GM21576 (cell line): ENCODE measurements around the gene COL18A1.

Experiments used
- ATAC-seq: cut with Tn5 transposase; IDR thresholded peaks from one replicate; pipeline ENCODE4 v1.9.1; 2021; ENCODE audit warnings: mild to moderate bottlenecking, moderate library complexity; ENCODE audit not compliant: unreplicated experiment

COL18A1 gene

GRCh38 chr21:45452696-45453307, 47.8 kb downstream of the COL18A1 start:
- ATAC-seq = no peak

DNA sequence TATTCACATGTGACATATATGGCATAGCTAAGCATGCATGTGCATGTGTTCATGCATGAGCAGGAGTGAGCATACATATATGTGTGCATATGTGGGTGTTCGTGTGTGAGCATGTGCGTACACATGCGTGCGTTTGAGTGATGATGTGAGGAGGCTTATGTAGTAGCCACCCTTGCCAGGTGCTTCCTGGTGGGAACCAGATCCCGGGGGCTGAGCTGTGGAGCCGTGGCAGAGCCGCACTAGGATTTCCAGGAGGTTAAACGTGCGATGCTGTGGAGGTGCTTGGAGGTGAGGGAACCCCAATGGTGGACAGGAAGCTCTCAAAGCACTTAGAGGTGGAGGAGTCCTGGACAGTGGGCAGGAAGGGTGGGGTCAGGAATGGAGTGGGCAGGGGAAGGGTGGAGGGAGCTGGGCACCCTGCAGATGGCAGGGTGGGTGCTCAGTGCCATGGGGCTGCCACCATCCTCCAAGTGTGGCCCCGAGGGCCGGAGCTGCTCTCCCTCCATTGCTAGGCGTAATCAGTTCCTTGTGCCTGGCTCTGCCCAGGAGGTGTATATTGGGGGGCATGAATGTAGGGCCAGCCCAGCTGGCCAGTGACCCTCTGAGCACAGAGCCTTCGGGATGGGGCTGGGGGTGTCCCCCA, 48.5 kb downstream of the COL18A1 start:
- ATAC-seq = no peak

DNA sequence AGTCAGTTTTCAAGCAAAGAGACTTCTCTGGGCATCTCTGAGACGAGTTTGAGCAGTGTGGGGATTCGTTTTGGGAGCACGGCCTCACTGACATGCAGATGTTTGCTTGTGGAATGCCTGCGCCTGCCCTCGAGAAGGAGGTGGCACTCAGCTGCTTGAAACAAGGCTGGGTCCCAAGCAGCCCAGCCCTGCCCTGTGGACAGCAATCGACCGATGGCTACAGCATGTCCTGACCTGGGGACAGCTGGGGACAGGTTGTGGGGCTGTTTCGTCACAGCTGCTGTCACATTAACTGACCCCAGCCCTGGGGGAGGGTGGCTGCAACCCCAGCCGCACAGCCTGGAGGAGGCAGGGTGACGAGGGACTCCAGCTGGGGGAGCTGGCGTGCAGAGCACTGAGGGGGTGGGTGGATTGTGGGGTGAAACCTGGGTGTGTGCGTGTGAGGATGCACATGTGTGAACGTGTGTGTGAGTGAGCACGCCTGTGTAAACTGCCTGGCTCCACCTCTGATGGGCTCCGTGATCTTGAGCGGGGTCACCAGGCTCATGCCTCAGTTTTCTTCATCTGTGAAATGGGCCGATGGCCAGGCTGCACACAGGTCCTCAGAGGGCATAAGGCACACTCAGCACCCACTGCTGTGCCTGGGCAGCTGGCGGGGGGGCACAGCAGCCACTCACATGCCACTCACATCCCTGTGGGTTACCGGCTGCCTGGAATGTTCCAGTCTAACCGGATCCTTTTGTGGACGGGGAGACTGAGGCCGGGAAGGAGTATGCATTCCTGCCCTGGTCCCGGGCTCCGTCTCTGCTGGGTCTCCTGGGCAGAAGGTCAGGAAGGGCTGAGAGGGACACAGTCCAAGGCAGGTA, 49.3 kb downstream of the COL18A1 start:
- no peak for ATAC-seq

- no peak for ATAC-seq
These were observed 50.1 kb downstream of the COL18A1 start for GRCh38 chr21:45454926-45455673.

GRCh38 chr21:45455674-45456583, 51.0 kb downstream of the COL18A1 start:
- ATAC-seq = no peak

DNA sequence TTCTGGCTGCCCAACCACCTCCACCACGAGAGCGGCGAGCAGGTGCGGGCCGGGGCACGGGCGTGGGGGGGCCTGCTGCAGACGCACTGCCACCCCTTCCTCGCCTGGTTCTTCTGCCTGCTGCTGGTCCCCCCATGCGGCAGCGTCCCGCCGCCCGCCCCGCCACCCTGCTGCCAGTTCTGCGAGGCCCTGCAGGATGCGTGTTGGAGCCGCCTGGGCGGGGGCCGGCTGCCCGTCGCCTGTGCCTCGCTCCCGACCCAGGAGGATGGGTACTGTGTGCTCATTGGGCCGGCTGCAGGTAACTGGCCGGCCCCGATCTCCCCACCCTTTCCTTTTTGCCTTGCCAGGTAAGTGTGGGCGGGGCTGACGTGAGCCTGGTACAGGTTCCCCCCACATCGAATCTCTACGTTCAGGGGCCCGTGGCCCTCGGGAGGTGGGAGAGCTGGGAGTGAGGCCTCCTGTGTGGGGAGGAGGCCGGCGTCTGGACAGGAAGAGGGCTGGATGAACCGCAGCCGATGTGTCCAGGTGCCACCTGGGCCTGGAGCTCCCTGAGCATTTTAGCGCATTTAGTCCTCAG, 51.7 kb downstream of the COL18A1 start:
- no peak for ATAC-seq

- ATAC-seq = no peak
These were observed 52.3 kb downstream of the COL18A1 start for GRCh38 chr21:45457161-45457831.

DNA sequence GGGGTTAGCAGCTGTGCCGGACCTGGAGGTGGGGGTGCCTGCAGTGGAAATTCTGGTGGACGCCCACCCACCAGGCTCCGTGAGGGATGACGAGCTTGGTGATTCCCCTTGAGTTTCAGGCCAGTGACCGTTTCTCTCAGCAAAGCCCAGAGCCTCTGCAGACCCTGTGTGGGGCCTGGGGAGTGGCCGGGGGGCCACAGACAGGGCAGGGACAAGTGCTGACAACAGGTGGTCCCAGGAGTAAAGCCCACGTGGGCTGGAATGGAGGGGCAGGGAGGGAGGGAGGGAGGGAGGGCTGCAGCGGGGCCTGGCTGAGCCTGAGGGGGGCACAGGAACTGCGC, 52.8 kb downstream of the COL18A1 start:
- no peak for ATAC-seq

DNA sequence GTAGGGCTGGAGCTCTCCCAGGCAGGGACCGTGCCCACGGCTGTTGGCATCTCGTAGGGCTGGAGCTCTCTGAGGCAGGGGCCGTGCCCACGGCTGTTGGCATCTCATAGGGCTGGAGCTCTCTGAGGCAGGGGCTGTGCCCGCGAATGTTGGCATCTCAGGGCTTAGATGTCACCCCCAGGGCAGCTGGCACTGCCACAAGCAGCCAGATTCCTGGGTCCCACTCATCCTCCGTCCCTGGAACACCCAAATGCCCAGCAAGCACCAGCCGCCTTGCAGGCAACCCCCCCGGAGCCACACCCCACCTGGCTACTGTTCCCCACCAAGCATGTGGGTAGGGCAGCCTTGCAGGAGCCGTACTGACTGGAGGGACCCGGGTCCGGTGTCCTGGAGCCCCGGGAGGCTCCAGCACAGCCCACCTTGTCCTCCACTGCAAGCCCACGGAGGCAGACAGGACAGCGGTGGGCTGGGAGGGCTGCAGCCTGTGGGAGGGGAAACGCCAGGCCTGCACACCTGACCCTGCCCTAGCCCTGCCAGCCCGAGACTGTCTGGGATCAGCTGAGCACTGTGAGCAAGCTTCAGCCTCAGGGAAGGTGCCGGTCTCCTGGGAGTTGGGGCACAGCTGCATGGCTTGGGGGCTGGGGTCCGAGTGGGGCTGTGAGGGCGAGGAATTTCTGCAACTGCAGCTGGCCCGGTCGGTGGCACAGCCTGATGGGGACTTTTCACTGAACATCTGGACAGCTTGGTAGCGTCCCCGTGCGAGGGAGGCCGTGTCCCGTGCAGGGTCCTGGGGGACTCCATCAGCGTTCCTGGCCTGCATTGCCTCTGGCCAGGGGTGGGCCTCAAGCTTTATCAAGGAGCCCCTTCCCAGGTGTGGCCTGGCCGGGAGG, 53.6 kb downstream of the COL18A1 start:
- ATAC-seq = no peak

DNA sequence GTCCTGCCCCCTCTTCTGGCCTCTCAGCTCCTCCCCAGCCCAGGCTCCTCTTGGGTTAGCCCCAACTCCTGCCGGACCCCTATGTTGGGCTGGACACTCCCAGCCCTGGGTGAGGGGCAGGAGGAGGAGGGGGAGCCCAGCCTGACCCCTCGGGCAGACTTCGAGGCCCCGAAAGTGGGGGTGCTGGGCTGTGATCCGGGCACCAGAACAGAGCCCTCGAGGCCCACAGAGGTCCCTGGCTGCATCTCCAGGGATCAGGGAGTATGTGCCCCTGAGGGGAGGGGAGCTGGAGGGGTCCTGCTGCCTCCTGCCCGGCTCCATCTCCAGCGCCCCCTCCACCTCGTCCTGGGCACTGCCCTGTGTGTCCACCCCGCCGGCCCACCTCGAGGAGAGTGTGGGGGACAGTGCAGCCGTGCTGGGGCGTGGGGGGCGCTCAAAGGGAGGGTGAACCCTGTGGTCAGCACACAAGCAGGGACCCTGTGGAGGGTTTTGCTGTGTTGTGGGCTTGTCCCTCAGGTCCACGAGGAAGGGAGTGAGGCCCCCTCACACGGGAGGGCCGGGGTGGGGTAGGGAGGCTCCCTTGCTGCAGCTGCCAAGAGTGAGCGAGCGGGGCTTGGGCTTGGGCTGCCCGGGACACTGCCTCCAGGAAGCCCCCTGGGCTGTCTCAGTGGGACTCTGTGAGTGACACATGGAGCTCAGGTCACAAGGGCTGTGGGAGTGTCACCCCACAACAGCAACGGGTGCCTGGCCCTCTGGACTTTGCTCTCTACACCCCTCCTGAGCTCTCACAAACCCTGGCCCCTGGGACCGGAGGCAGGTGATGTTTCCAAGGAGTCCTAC, 54.4 kb downstream of the COL18A1 start:
- no peak for ATAC-seq

DNA sequence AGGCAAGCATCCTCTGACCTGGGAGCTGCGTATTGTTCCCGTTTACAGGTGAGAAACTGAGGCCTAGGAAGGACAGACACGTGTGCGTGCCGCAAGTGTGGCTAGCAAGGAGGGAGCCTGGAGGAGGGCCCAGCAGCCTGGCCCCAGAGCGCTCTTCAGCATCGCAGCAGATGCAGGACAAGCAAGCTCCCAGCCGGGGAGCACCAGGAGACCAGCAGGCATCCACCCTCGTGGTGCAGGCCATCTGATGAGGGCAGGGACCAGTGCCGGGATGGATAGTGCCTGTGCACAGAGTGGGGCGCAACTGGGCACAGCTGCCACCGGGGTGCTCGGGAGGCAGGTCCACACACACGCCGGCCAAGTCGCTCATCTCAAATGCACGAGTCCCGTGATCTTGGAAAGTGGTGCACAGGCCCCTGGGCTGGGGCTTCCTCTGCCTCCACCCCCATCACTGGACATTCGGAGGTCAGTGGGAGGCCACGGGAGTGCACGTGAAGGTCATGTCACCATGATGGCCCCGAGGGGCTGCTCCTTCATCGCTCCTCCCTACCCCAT, 55.1 kb downstream of the COL18A1 start:
- no peak for ATAC-seq

GRCh38 chr21:45460611-45461368, 55.8 kb downstream of the COL18A1 start:
- ATAC-seq = no peak

- ATAC-seq = no peak
These were observed 56.4 kb downstream of the COL18A1 start for GRCh38 chr21:45461369-45461750.

DNA sequence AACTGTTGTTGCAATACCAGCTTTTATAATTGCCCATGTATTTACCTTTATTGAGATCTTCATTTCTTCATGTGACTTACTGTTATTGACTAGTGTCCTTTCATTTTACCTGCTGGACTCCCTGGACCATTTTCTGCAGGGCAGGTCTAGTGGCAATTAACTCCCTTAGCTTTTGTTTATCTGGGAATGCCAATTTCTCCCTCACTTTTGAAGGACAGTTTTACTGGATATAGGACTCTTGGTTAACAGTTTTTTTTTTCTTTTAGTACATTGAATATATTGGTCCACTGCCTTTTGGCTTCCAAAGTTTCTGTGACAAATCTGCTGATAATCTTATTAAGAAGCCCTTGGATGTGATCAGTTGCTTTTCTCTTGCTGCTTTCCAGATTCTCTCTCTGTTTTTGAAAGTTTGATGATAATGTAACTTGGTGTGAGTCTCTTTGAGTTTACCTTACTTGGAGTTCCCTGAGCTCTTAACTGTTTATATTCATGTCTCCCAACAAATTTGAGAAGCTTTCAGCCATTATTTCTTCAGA, 56.9 kb downstream of the COL18A1 start:
- no peak for ATAC-seq

GRCh38 chr21:45463871-45464270, 58.9 kb downstream of the COL18A1 start:
- ATAC-seq = no peak

DNA sequence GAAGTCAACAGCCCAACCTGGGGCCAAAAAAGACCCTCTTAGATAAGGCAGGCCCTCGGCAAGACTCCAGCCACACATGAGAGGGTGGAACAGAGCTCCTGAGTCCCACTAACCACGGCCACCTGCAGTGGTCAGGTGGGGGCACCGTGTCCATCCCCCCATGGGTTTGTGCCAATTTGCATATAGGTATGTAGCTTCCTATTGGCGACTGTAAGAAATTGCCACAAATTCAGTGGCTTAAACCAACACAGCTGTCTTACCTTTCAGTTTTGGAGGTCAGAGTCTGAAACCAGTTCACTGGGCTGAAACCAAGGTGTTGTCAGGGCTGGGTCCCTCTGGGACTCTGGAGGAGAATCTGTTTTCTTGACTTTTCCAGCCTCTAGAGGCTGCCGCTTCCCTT, 59.3 kb downstream of the COL18A1 start:
- ATAC-seq = no peak
